ENCODE measurements around the gene REC8.

- TF ChIP-seq POLR2AphosphoS5 (IDR thresholded peaks at IDR 0.05) (no peak), POLR2A (IDR thresholded peaks at IDR 0.05) (no peak)
- TF ChIP-seq, protein P1, sequence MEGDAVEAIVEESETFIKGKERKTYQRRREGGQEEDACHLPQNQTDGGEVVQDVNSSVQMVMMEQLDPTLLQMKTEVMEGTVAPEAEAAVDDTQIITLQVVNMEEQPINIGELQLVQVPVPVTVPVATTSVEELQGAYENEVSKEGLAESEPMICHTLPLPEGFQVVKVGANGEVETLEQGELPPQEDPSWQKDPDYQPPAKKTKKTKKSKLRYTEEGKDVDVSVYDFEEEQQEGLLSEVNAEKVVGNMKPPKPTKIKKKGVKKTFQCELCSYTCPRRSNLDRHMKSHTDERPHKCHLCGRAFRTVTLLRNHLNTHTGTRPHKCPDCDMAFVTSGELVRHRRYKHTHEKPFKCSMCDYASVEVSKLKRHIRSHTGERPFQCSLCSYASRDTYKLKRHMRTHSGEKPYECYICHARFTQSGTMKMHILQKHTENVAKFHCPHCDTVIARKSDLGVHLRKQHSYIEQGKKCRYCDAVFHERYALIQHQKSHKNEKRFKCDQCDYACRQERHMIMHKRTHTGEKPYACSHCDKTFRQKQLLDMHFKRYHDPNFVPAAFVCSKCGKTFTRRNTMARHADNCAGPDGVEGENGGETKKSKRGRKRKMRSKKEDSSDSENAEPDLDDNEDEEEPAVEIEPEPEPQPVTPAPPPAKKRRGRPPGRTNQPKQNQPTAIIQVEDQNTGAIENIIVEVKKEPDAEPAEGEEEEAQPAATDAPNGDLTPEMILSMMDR (IDR thresholded peaks at IDR 0.05) = no peak
Measured at GRCh38 chr14:24133735-24134134, 38.1 kb upstream of the REC8 start.

Measured in prostate gland (tissue), 2 donors.